WI38 (cell line): ENCODE measurements around the gene RASAL2.
"Not testable (repeated sequence)": the region's sequence is repeated elsewhere in the genome, so short reads cannot be mapped to it uniquely, and the experiment has no call there.

Experiments
- H3K4me3 ChIP-seq: 2 replicates; pipeline ENCODE4 v1.5.1; 2011; ENCODE audit warnings: low read depth, mild to moderate bottlenecking, control low read depth, low read length
- CTCF ChIP-seq: IDR thresholded peaks from 2 replicates; pipeline ENCODE4 v1.5.1; 2012; ENCODE audit warnings: low read depth, mild to moderate bottlenecking, control low read depth, low read length

Gene RASAL2

GRCh38 chr1:178088651-178089050 lies 5.3 kb upstream of the RASAL2 start:
- no peak overlapping the region for H3K4me3 ChIP-seq
- no peak for TF ChIP-seq CTCF

GRCh38 chr1:178091454-178091853 lies 2.5 kb upstream of the RASAL2 start:
- H3K4me3 ChIP-seq, result not testable (repeated sequence)

- H3K4me3 ChIP-seq, result peak overlapping the region; percentile 95
- TF ChIP-seq CTCF, result no peak
Measured at GRCh38 chr1:178091986-178092745, 1.7 kb upstream of the RASAL2 start.

GRCh38 chr1:178092878-178093493 lies 918 bp upstream of the RASAL2 start:
- no peak for TF ChIP-seq CTCF
- peak overlapping the region; percentile 95 for H3K4me3 ChIP-seq

GRCh38 chr1:178093494-178093950 lies 382 bp upstream of the RASAL2 start:
- H3K4me3 ChIP-seq, result peak overlapping the region; percentile 95
- no peak for TF ChIP-seq CTCF

- TF ChIP-seq CTCF, result no peak
- H3K4me3 ChIP-seq, result peak overlapping the region; percentile 95
Measured at GRCh38 chr1:178094739-178095645, 1.1 kb downstream of the RASAL2 start.

GRCh38 chr1:178096421-178096820 lies 2.5 kb downstream of the RASAL2 start:
- H3K4me3 ChIP-seq, result peak overlapping the region; percentile 95

More at GRCh38 chr1:178096421-178096820, 2.5 kb downstream of the RASAL2 start:
- no peak for TF ChIP-seq CTCF
